ENCODE measurements around the gene APLF.
"Not testable (repeated sequence)": the region's sequence is repeated elsewhere in the genome, so short reads cannot be mapped to it uniquely, and the experiment has no call there.

APLF gene

DNA sequence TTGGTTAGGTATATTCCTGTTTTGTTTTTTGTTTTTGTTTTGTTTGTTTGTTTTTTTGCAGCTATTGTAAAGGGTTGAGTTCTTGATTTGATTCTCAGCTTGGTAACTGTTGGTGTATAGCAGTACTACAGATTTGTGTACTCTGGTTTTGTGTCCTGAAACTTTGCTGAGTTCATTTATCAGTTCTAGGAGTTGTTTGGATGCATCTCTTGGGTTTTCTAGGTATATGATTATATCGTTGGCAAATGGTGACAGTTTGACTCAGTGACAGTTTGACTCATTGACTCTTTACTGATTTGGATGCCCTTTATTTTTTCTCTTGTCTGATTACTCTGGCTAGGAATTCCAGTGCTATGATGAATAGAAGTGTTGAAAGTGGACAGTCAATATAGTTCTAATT lies 53.7 kb downstream of the APLF start:
- Histone ChIP-seq H3K9ac (no peak overlapping the region), H3K36me3 (peaks cover 0 to 4% (median 0%) of the 10 kb centered on the region in 11 experiments; a peak in 3 of 22 replicates), H3K27me3 (no peaks in the 10 kb centered on the region), H3K4me1 (no peaks in the 10 kb centered on the region), H3K9me3 (replicated peaks in 1 of 11) (no peaks in the 10 kb centered on the region), H4K20me1 (no peaks in the 10 kb centered on the region), H3K27ac (no peak overlapping the region), H3K4me3 (no peak overlapping the region), H3K4me2 (no peak overlapping the region)
- no peak for TF ChIP-seq Cebpa-rat (IDR thresholded peaks at IDR 0.05)

GRCh38 chr2:68526943-68527342 lies 59.6 kb downstream of the APLF start:
- H3K36me3 ChIP-seq = peaks cover 12 to 25% (median 18%) of the 10 kb centered on the region in 11 experiments; a peak in 21 of 22 replicates
- not testable (repeated sequence) for H3K27ac ChIP-seq, H3K9ac ChIP-seq, H3K4me3 ChIP-seq, H4K20me1 ChIP-seq, H3K4me1 ChIP-seq, H3K4me2 ChIP-seq, H3K27me3 ChIP-seq
- peaks cover 13 to 31% (median 20%) of the 10 kb centered on the region in 11 experiments for H3K9me3 ChIP-seq (replicated peaks in 1 of 11)

DNA sequence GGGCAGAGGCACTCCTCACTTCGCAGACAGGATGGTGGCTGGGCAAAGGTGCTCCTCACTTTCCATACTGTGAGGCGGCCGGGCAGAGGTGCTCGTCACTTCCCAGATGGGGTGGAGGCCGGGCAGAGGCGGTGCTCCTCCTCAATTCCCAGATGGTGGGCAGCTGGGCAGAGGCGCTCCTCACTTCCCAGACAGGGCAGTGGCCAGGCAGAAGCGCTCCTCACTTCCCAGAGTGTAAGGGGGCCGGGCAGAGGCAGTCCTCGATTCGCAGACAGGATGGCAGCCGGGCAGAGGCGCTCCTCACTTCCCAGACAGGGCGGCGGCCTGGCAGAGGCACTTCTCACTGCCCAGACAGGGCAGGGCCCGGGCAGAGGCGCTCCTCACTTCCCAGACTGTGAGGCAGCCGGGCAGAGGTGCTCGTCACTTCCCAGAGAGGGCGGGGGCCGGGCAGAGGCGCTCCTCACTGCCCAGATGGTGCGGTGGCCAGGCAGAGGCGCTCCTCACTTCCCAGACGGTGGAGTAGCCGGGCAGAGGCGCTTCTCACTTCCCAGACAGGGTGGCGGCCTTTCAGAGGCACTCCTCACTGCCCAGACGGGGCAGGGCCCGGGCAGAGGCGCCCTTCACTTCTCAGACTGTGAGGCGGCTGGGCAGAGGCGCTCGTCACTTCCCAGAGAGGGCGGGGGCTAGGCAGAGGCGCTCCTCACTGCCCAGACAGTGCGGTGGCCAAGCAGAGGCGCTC lies 60.1 kb downstream of the APLF start:
- H3K36me3 ChIP-seq = peaks cover 12 to 25% (median 18%) of the 10 kb centered on the region in 11 experiments; a peak in 21 of 22 replicates
- H3K27ac ChIP-seq, H3K4me3 ChIP-seq, H3K4me1 ChIP-seq, H3K27me3 ChIP-seq, H3K9ac ChIP-seq, H3K4me2 ChIP-seq, H4K20me1 ChIP-seq: not testable (repeated sequence)
- peaks cover 13 to 31% (median 20%) of the 10 kb centered on the region in 11 experiments for H3K9me3 ChIP-seq (replicated peaks in 1 of 11)

DNA sequence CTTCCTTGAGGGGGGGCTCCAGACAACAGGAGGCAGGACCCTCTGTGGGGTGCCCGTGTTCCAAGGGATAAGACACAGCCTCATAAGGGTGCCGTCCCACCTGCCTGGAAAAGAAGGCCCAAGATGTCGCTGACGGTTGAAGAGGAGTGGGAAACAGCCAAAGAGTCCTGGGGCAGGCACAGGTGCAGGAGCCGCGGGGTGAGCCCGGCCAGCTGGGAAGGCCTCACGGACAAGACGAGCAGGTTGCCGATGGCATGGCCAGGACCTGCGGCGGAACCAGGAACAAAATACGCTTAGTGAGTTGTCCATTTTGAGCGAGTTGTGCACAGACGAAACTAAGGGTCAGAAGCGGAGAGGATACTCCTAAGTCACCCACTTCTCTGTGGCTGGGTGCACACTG lies 61.8 kb downstream of the APLF start:
- Histone ChIP-seq H3K36me3 (peaks cover 12 to 25% (median 18%) of the 10 kb centered on the region in 11 experiments; a peak in 21 of 22 replicates), H3K9me3 (replicated peaks in 1 of 11) (peaks cover 13 to 31% (median 20%) of the 10 kb centered on the region in 11 experiments)
- H3K27me3 ChIP-seq, H3K27ac ChIP-seq, H3K4me1 ChIP-seq, H3K4me3 ChIP-seq, H3K9ac ChIP-seq, H3K4me2 ChIP-seq, H4K20me1 ChIP-seq: not testable (repeated sequence)

GRCh38 chr2:68529651-68530050 lies 62.3 kb downstream of the APLF start:
- H3K4me3 ChIP-seq, H3K27me3 ChIP-seq, H3K4me1 ChIP-seq, H3K9ac ChIP-seq, H3K4me2 ChIP-seq, H4K20me1 ChIP-seq, H3K27ac ChIP-seq: not testable (repeated sequence)
- Histone ChIP-seq H3K36me3 (peaks cover 12 to 25% (median 18%) of the 10 kb centered on the region in 11 experiments; a peak in 21 of 22 replicates), H3K9me3 (replicated peaks in 1 of 11) (peaks cover 13 to 31% (median 20%) of the 10 kb centered on the region in 11 experiments)

DNA sequence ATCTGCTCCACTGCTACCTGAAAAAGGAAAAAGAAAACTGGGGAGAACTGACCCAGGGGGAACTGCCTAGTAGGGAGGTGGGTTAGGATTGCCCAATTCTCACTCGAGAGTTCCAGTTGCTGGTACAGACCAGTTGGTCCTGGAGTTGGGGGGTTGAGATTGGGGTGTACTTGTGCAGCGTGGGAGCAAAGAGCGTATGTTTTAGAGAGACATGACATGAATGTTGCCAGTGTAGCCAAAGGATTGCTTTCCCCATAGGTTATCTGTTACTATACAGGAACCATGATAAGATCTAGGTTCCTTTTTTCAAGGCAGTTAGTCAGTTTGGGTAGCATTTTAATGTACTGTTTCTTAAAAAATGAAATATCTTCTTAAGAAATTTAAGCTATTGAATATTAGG lies 68.6 kb downstream of the APLF start:
- Histone ChIP-seq H3K9ac (no peak overlapping the region), H3K4me1 (peaks cover 0 to 31% (median 2%) of the 10 kb centered on the region in 10 experiments; a peak in 9 of 20 replicates), H3K27me3 (no peaks in the 10 kb centered on the region), H3K36me3 (no peaks in the 10 kb centered on the region), H3K9me3 (replicated peaks in 1 of 11) (no peaks in the 10 kb centered on the region; a peak in 1 of 22 replicates), H3K4me3 (no peak overlapping the region), H3K4me2 (peak overlapping the region in 2 of 11 experiments; percentile 6 to 20; a peak in 3 of 22 replicates), H3K27ac (no peak overlapping the region), H4K20me1 (no peaks in the 10 kb centered on the region)
- TF ChIP-seq Cebpa-rat (IDR thresholded peaks at IDR 0.05) = no peak

GRCh38 chr2:68537011-68537410 lies 69.6 kb downstream of the APLF start:
- TF ChIP-seq Cebpa-rat (IDR thresholded peaks at IDR 0.05) = no peak
- H3K36me3 ChIP-seq = 0 out of 22 replicates have a peak, but pooled peaks cover 0 to 4% (median 0%) of the 10 kb centered on the region in 11 experiments
- peak overlapping the region in 3 of 11 experiments; percentile 38 to 63 (median 57); a peak in 4 of 22 replicates for H3K27ac ChIP-seq
- H3K4me3 ChIP-seq = no peak overlapping the region
- H3K27me3 ChIP-seq = no peaks in the 10 kb centered on the region
- H4K20me1 ChIP-seq = no peaks in the 10 kb centered on the region
- peak overlapping the region in 4 of 11 experiments; percentile 40 to 71 (median 66); a peak in 7 of 22 replicates for H3K4me2 ChIP-seq
- H3K4me1 ChIP-seq = peaks cover 0 to 31% (median 2%) of the 10 kb centered on the region in 10 experiments; a peak in 9 of 20 replicates
- H3K9me3 ChIP-seq (replicated peaks in 1 of 11) = peaks cover 7 to 9% (median 8%) of the 10 kb centered on the region in 11 experiments; a peak in 18 of 22 replicates
- H3K9ac ChIP-seq = no peak overlapping the region

DNA sequence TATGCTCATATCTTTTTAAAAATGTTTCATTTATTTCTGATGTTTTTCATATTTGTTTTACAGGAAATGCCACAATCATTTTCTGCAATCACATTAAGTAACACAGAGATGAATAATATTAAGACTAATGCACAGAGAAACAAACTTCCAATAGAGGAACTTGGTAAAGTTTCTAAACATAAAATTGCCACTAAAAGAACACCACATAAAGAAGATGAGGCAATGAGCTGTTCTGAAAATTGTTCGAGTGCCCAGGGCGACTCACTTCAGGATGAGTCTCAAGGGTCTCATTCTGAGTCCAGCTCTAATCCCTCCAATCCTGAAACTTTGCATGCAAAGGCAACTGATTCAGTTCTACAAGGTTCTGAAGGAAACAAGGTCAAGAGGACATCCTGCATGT lies 70.4 kb downstream of the APLF start:
- Histone ChIP-seq H3K4me3 (no peak overlapping the region), H3K9me3 (replicated peaks in 1 of 11) (peaks cover 7 to 11% (median 9%) of the 10 kb centered on the region in 11 experiments; a peak in 18 of 22 replicates), H3K4me2 (peak overlapping the region in 4 of 11 experiments; percentile 40 to 71 (median 66); a peak in 7 of 22 replicates), H3K4me1 (peaks cover 0 to 31% (median 2%) of the 10 kb centered on the region in 10 experiments; a peak in 9 of 20 replicates), H3K27me3 (no peaks in the 10 kb centered on the region), H3K36me3 (0 out of 22 replicates have a peak, but pooled peaks cover 0 to 4% (median 0%) of the 10 kb centered on the region in 11 experiments), H3K27ac (peak overlapping the region in 3 of 11 experiments; percentile 38 to 63 (median 57); a peak in 5 of 22 replicates), H4K20me1 (no peaks in the 10 kb centered on the region), H3K9ac (no peak overlapping the region)
- peak in 1 of 11 experiments; percentile 19; a peak in 1 of 22 replicates for TF ChIP-seq Cebpa-rat (IDR thresholded peaks at IDR 0.05)

- peaks cover 0 to 5% (median 0%) of the 10 kb centered on the region in 11 experiments; a peak in 1 of 22 replicates for H3K36me3 ChIP-seq
- peaks cover 7 to 11% (median 9%) of the 10 kb centered on the region in 11 experiments; a peak in 18 of 22 replicates for H3K9me3 ChIP-seq (replicated peaks in 1 of 11)
- no peaks in the 10 kb centered on the region for H3K4me1 ChIP-seq
- TF ChIP-seq Cebpa-rat (IDR thresholded peaks at IDR 0.05) = no peak
- H3K4me2 ChIP-seq = no peak overlapping the region
- no peak overlapping the region for H3K4me3 ChIP-seq
- H3K9ac ChIP-seq = no peak overlapping the region
- no peak overlapping the region for H3K27ac ChIP-seq
- H3K27me3 ChIP-seq = no peaks in the 10 kb centered on the region
- H4K20me1 ChIP-seq = no peaks in the 10 kb centered on the region
Observed at GRCh38 chr2:68544811-68545210, 77.4 kb downstream of the APLF start.

Measured in BLaER1 treated with 17β-estradiol and CSF1 and Interleukin-3, amounts not matched to agents 10 nM and 100 nM (cell line).